Neural progenitor cell (in vitro differentiated cells): ENCODE results near the gene AP4B1. TPM values are rescaled to one million over a fixed set of nuclear protein-coding genes. Genes with fewer than 3 reads are reported as not detected.

Experiments
- DNase-seq: peaks from one replicate; pipeline ENCODE4 v3.0.0-alpha.2; 2016; ENCODE audit warnings: low spot score
- H2AFZ ChIP-seq: fragments of 200-600 bp; sonication (generic); replicated peaks from 2 replicates; pipeline ENCODE4 v1.6.1; 2016; ENCODE audit warnings: antibody characterized with exemption
- H3F3A ChIP-seq: fragments of 200-600 bp; sonication (generic); 2 replicates; pipeline ENCODE4 v1.6.1; 2016; ENCODE audit warnings: antibody characterized with exemption, low read depth
- H3K27ac ChIP-seq: fragments of 200-600 bp; sonication (generic); 2 replicates; pipeline ENCODE4 v1.5.1; 2016; ENCODE audit warnings: mild to moderate bottlenecking
- H3K27me3 ChIP-seq: fragments of 200-600 bp; sonication (generic); 2 replicates; pipeline ENCODE4 v1.6.1; 2016; ENCODE audit warnings: mild to moderate bottlenecking, moderate library complexity
- H3K36me3 ChIP-seq: fragments of 200-600 bp; sonication (generic); 2 replicates; pipeline ENCODE4 v1.5.1; 2016
- H3K4me1 ChIP-seq: fragments of 200-600 bp; sonication (generic); 2 replicates; pipeline ENCODE4 v1.6.1; 2016; ENCODE audit warnings: mixed run types
- H3K4me2 ChIP-seq: fragments of 200-600 bp; sonication (generic); 2 replicates; pipeline ENCODE4 v1.6.1; 2016
- H3K4me3 ChIP-seq: fragments of 200-600 bp; sonication (generic); 2 replicates; pipeline ENCODE4 v1.5.1; 2016
- H3K79me2 ChIP-seq: fragments of 200-600 bp; sonication (generic); 2 replicates; pipeline ENCODE4 v1.6.1; 2016; ENCODE audit warnings: low read depth
- H3K9ac ChIP-seq: fragments of 200-600 bp; sonication (generic); 2 replicates; pipeline ENCODE4 v1.6.1; 2016
- H3K9me3 ChIP-seq: fragments of 200-600 bp; sonication (generic); 2 replicates; pipeline ENCODE4 v1.5.1; 2016; ENCODE audit warnings: low read depth
- H4K20me1 ChIP-seq: fragments of 200-600 bp; sonication (generic); 2 replicates; pipeline ENCODE4 v1.6.1; 2016; ENCODE audit warnings: low read depth
- H3K27ac Mint-ChIP-seq: 3 replicates; pipeline ENCODE4 v1.8.0; 2021; ENCODE audit warnings: mixed read lengths
- H3K27me3 Mint-ChIP-seq: 2 replicates; pipeline ENCODE4 v1.8.0; 2022; ENCODE audit warnings: low read depth, mild to moderate bottlenecking, inconsistent platforms, moderate library complexity, mixed read lengths; ENCODE audit not compliant: insufficient read depth
- H3K36me3 Mint-ChIP-seq: 3 replicates; pipeline ENCODE4 v1.8.0; 2021; ENCODE audit warnings: mixed read lengths
- H3K4me1 Mint-ChIP-seq: 3 replicates; pipeline ENCODE4 v1.8.0; 2021; ENCODE audit warnings: mixed read lengths
- H3K4me3 Mint-ChIP-seq: 3 replicates; pipeline ENCODE4 v1.8.0; 2021; ENCODE audit warnings: mild to moderate bottlenecking, moderate library complexity, mixed read lengths
- H3K9me3 Mint-ChIP-seq: 3 replicates; pipeline ENCODE4 v1.8.0; 2020; ENCODE audit warnings: mixed read lengths
- CTCF ChIP-seq: fragments of 200-600 bp; sonication (generic); IDR thresholded peaks from 2 replicates; pipeline ENCODE4 v1.5.1; 2017; ENCODE audit warnings: antibody characterized with exemption, mild to moderate bottlenecking
- EZH2 ChIP-seq: fragments of 200-600 bp; sonication (generic); IDR thresholded peaks from 2 replicates; pipeline ENCODE4 v1.6.1; 2017; ENCODE audit warnings: antibody characterized with exemption, mild to moderate bottlenecking, moderate library complexity
- EZH2phosphoT487 ChIP-seq: fragments of 200-600 bp; sonication (generic); IDR thresholded peaks from 2 replicates; pipeline ENCODE4 v1.6.1; 2017; ENCODE audit warnings: antibody characterized with exemption
- total RNA-seq: library from RNA; depleted of rRNA; stranded (reverse); fragments of >200 nt; gene quantifications from 2 replicates; pipeline ENCODE4 v1.2.3, GENCODE V29; 2015; ENCODE audit warnings: low replicate concordance

The AP4B1 gene
- total RNA-seq, 1 donor from 2014 or later: 27.7 TPM

- no peak for TF ChIP-seq EZH2phosphoT487
- TF ChIP-seq CTCF: no peak
- TF ChIP-seq EZH2: no peak
- H3K9me3 Mint-ChIP-seq: no peaks in the 10 kb centered on the region
- H3K27ac Mint-ChIP-seq: no peak overlapping the region
- Histone ChIP-seq H3K4me2 (no peak overlapping the region), H2AFZ (no peak overlapping the region), H3K36me3 (no peaks in the 10 kb centered on the region), H3K9ac (no peak overlapping the region), H3K4me3 (no peak overlapping the region), H3K4me1 (peaks cover 25% of the 10 kb centered on the region), H3F3A (peaks cover 6% of the 10 kb centered on the region), H3K27ac (no peak overlapping the region), H3K9me3 (no peaks in the 10 kb centered on the region), H4K20me1 (peaks cover 97% of the 10 kb centered on the region), H3K79me2 (peaks cover 93% of the 10 kb centered on the region), H3K27me3 (no peaks in the 10 kb centered on the region)
- H3K27me3 Mint-ChIP-seq: no peaks in the 10 kb centered on the region
- H3K36me3 Mint-ChIP-seq: peaks cover 8% of the 10 kb centered on the region
- peaks cover 28% of the 10 kb centered on the region for H3K4me1 Mint-ChIP-seq
- DNase-seq: no peak
- no peak overlapping the region for H3K4me3 Mint-ChIP-seq
Measured at GRCh38 chr1:113935970-113936369, 31.4 kb upstream of the AP4B1 start.

GRCh38 chr1:113935176-113935575, 30.6 kb upstream of the AP4B1 start:
- H3K9ac ChIP-seq: no peak overlapping the region
- no peak overlapping the region for H3K27ac ChIP-seq
- Mint-ChIP-seq H3K9me3 (no peaks in the 10 kb centered on the region), H3K4me3 (no peak overlapping the region), H3K27ac (no peak overlapping the region), H3K27me3 (peaks cover 2% of the 10 kb centered on the region), H3K4me1 (peaks cover 36% of the 10 kb centered on the region), H3K36me3 (no peaks in the 10 kb centered on the region)
- DNase-seq: no peak
- no peak overlapping the region for H3K4me2 ChIP-seq
- no peak overlapping the region for H2AFZ ChIP-seq
- TF ChIP-seq EZH2: no peak
- no peak for TF ChIP-seq EZH2phosphoT487
- TF ChIP-seq CTCF: no peak
- no peaks in the 10 kb centered on the region for H3K27me3 ChIP-seq
- H4K20me1 ChIP-seq: peaks cover 98% of the 10 kb centered on the region
- no peaks in the 10 kb centered on the region for H3K9me3 ChIP-seq
- H3K4me3 ChIP-seq: no peak overlapping the region
- no peaks in the 10 kb centered on the region for H3K36me3 ChIP-seq
- peaks cover 100% of the 10 kb centered on the region for H3K79me2 ChIP-seq
- peaks cover 14% of the 10 kb centered on the region for H3F3A ChIP-seq
- H3K4me1 ChIP-seq: peaks cover 28% of the 10 kb centered on the region

GRCh38 chr1:113934511-113935055, 30.0 kb upstream of the AP4B1 start:
- Histone ChIP-seq H3K27ac (no peak overlapping the region), H3K9ac (no peak overlapping the region), H3K4me3 (no peak overlapping the region), H3K79me2 (peaks cover 100% of the 10 kb centered on the region), H3K9me3 (no peaks in the 10 kb centered on the region), H3K36me3 (no peaks in the 10 kb centered on the region), H3K4me1 (peaks cover 28% of the 10 kb centered on the region), H3K27me3 (no peaks in the 10 kb centered on the region), H2AFZ (no peak overlapping the region), H4K20me1 (peaks cover 95% of the 10 kb centered on the region), H3K4me2 (no peak overlapping the region), H3F3A (peaks cover 19% of the 10 kb centered on the region)
- Mint-ChIP-seq H3K9me3 (no peaks in the 10 kb centered on the region), H3K4me1 (peaks cover 37% of the 10 kb centered on the region), H3K27ac (no peak overlapping the region), H3K4me3 (no peak overlapping the region), H3K27me3 (peaks cover 3% of the 10 kb centered on the region), H3K36me3 (no peaks in the 10 kb centered on the region)
- no peak for TF ChIP-seq EZH2
- TF ChIP-seq CTCF: no peak
- TF ChIP-seq EZH2phosphoT487: no peak
- DNase-seq: no peak
